GM12801 (cell line): Measurements from ENCODE around the gene FYN.

Source experiments
- TF ChIP-seq, protein P1 (sequence below): IDR thresholded peaks from one replicate; pipeline ENCODE4 v1.5.1; 2011; ENCODE audit warnings: control low read depth; ENCODE audit not compliant: insufficient read length; ENCODE audit errors: extremely low read depth

FYN gene

DNA sequence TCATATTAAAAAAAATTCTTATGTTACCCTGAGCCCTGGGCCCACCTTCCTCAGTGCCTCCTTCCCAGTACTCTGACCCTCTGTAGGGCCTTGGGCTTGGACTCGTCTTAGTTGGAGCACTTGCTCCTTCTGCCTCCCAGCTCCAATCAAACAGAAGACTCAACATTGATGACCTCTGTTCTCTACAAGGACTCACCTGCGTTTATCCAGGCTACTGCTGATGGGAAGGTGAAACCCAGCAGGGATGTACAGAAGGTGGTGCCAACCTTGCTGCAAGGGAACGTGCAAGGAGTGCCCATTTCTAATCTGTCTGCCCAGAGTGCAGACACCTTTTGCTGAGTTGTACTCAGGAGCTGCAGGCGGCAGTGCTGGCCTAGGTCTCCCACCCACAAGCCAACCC is 38.9 kb downstream of the FYN start:
- TF ChIP-seq, protein P1, sequence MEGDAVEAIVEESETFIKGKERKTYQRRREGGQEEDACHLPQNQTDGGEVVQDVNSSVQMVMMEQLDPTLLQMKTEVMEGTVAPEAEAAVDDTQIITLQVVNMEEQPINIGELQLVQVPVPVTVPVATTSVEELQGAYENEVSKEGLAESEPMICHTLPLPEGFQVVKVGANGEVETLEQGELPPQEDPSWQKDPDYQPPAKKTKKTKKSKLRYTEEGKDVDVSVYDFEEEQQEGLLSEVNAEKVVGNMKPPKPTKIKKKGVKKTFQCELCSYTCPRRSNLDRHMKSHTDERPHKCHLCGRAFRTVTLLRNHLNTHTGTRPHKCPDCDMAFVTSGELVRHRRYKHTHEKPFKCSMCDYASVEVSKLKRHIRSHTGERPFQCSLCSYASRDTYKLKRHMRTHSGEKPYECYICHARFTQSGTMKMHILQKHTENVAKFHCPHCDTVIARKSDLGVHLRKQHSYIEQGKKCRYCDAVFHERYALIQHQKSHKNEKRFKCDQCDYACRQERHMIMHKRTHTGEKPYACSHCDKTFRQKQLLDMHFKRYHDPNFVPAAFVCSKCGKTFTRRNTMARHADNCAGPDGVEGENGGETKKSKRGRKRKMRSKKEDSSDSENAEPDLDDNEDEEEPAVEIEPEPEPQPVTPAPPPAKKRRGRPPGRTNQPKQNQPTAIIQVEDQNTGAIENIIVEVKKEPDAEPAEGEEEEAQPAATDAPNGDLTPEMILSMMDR = no peak

DNA sequence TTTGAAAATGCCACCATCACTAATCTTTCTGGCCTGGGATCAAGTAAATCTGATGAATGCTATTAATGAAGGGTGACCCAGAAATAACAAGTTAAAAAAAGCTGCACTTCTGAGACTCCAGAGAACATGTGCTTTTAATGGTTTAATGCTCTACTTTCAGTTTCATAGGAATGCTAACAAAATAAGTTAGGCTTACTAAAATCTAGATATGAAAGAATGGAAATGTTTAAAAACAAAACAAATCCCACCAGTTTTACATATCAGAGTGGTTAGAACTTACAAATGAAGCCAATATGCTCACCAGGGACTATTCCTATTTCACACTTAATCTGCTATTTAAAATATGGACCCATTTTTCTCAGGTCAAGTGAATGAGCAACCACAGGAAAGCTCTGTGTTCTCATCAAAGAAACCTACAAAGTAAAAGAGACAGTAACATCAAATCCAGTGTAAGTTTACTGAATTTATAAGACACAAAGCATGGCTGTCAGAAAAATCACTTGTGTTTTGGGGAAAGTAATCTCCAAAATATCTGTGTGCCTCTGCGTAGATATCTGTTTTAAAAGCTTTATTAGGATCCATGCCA is 40.3 kb downstream of the FYN start:
- TF ChIP-seq, protein P1 = no peak

DNA sequence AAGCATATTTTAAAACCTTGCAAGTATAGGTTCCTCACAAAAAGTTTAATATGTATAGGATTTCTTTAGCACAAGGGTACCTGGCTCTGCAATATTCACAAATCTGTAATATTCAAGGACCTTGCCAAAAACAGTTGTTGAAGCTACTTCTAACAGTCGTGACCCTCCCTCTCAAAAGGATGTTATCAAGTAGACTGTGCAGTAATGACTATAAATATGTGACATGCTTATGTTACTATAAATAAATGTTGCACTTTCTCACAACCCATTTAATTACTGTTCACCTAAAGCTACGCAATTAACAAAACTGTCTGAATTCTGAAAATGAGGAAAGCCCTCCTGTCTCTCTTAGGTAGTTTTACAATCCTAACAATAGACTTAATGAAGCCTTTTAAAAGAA is 41.8 kb downstream of the FYN start:
- TF ChIP-seq, protein P1 = no peak

DNA sequence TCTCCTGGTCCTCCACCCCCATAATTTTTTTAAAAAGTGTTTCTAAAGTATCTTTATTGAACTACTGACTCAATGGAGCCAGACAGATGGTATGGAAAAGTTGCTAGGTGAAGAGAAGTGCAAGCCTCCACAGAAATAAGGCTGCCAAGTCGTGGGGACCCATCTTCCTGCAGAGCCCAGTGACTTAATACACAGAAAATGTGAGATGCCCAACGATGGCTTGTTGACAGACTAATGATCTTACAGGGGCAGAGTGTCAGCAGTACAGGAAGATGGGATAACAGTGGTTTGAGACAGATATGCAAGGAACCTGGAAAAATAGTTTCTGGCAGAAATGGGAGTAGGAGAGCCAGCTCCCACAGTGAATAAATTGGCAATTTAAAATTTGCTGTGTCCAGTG is 43.3 kb downstream of the FYN start:
- TF ChIP-seq, protein P1 = no peak

DNA sequence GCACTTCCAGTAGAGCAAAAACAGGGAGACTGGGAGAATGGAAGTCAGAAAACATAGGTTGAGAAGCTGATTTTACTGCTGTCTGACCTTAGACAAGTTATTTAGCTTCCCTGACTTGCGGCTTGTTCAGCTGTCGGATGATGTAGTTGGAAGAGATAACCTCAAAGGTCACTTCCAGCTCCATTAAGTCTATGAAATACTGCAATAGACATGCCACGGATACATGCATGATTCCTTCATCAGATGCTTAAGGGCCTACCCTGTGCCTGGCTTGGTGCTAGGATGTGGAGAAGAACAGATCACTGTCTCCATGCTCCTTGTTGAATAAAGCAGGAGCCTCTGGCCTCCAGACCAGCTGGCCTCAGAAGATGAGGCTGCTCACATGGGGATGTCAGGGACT is 43.7 kb downstream of the FYN start:
- TF ChIP-seq, protein P1 = no peak

DNA sequence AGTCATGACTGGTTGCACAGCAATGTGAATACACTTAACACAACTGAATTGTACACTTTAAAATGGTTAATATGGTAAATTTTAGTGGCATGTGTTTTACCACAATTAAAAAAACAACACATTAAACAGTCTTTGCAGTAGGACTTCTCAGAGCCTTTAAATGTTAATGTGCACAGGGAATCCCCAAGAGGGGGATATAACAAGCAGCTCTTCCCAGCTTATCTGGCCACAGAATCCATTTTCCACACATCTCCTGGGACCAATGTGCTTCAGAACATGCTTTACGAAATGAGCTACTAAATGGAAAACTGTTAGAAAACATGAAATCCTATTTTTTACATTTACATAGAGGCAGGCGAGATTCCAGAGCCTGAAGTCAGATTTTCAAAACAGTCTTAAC is 44.4 kb downstream of the FYN start:
- TF ChIP-seq, protein P1 = no peak

DNA sequence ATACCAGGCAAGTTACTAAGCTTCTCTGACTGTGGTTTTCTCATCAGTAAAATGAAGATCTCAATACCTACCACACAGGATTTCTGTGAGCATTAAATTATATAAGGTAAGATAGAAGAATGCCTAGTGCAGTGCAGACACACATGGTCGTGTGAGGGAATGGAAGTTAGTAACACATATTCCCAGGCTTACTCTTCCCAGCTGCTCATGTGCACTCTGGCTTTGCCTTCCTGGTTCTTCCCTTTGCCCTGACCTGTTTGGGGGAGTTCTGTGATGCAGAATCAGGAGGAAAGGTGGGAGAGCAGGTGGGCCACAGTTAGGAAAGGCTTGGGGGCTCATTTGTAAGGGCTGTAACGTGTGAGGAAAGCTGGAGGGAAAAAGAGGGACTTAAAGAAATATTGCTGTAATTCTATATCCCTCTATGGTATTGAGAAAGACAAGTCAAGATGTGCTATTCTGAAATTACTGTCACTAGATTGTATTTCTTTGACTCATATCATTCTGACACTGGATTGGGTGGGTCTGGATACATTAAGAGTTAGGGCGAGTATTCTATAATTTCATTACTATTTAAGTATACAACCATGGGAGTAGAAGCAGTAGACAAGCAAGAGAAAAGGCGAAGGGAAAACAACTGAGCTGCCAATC is 47.7 kb downstream of the FYN start:
- TF ChIP-seq, protein P1 = no peak
